Measurements from ENCODE around the gene CDH5.

DNA sequence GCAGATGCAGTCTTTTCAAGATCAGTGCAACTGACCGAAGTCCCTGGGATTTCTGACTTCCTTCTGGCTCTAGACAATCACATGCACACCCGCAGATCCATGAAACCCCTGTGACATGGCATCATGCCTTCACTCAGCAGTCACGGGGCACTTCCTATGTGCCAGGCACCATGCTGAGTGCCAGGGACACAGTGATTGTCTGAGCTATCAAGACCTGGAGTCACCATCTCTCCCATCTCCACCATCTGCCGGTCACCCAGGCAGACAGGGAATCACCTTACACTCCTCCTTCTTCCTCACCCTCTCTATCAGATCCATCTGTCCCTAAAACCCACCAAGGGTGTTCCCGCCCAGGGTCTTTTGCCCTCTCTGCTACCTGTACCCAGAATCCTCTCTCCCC is 65.9 kb downstream of the CDH5 start:
- TF ChIP-seq, protein P1, sequence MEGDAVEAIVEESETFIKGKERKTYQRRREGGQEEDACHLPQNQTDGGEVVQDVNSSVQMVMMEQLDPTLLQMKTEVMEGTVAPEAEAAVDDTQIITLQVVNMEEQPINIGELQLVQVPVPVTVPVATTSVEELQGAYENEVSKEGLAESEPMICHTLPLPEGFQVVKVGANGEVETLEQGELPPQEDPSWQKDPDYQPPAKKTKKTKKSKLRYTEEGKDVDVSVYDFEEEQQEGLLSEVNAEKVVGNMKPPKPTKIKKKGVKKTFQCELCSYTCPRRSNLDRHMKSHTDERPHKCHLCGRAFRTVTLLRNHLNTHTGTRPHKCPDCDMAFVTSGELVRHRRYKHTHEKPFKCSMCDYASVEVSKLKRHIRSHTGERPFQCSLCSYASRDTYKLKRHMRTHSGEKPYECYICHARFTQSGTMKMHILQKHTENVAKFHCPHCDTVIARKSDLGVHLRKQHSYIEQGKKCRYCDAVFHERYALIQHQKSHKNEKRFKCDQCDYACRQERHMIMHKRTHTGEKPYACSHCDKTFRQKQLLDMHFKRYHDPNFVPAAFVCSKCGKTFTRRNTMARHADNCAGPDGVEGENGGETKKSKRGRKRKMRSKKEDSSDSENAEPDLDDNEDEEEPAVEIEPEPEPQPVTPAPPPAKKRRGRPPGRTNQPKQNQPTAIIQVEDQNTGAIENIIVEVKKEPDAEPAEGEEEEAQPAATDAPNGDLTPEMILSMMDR (IDR thresholded peaks at IDR 0.05; ENCODE audit: low read length), result no peak
- TF ChIP-seq EZH2 (IDR thresholded peaks at IDR 0.05; ENCODE audit: borderline replicate concordance, low read length), result no peak

All from OCI-LY1 (cell line).